ENCODE results near the gene CTBP2. TPM values are rescaled to one million over a fixed set of nuclear protein-coding genes. Genes with fewer than 3 reads are reported as not detected.

The CTBP2 gene
- total and polyA plus RNA-seq, 2 of the 13 experiments (the other 11 are each of a cell fraction or from before 2014, with no cell fraction given): 0.08 TPM; not detected in 1

DNA sequence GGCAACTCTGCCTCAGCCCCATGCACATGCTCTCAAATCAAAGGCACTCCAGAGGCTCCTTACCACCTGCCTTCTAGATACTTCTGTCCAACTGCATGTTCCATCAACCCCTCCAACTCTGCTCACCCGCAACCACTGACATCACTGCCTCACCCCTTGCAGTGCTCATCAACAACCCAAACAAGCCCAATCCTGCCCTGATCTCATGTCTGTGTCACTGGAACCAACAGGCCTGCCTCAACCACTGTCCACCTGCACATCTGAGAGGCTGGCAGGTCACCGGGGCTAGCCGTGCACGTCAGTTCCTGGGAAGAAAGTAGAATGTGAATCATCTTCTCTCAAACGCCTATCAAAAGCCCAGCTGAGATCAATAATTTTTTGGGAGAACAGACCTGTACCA is 33.3 kb downstream of the CTBP2 start:
- intact Hi-C loops (cut with micrococcal nuclease; ENCODE audit: unreplicated experiment): no loop called here
- no peak overlapping the region for H3K4me3 ChIP-seq (replicated peaks in 1 of 3; ENCODE audit: insufficient read depth in 1 of 3, low read depth in 2 of 3, low read length in 3 of 3)
- POLR2A ChIA-PET: no interaction called here
- DNase-seq (ENCODE audit: low spot score): no peak
- H2AFZ ChIP-seq (ENCODE audit: low read length): no peak overlapping the region
- no peaks in the 10 kb centered on the region for H3K9me3 ChIP-seq (ENCODE audit: low read length)
- CTCF ChIA-PET (ENCODE audit: low intra/inter-chr PET ratio, low total read pairs): no interaction called here
- no peak for ATAC-seq
- H3K27ac ChIP-seq (ENCODE audit: extremely low read length, insufficient read depth, low read length): no peak overlapping the region
- no TSS peak for BruUV-seq (replicated peaks)
- FAIRE-seq: no peak
- H3K36me3 ChIP-seq (replicated peaks in 1 of 2; ENCODE audit: control insufficient read depth in 1 of 2, insufficient read depth in 2 of 2, low read length in 2 of 2): no peaks in the 10 kb centered on the region
- no peak overlapping the region for H3K4me2 ChIP-seq (ENCODE audit: low read depth, low read length)
- H3K4me1 ChIP-seq (ENCODE audit: insufficient read depth, low read length): no peaks in the 10 kb centered on the region
- H3K27me3 ChIP-seq (ENCODE audit: control insufficient read depth in 1 of 2, insufficient read depth in 2 of 2, low read length in 2 of 2): peaks cover 3 to 81% of the 10 kb centered on the region in 2 experiments; a peak in 4 of 5 replicates
- in situ Hi-C loops (cut with HindIII; ENCODE audit: extremely low pct_ligation_motif_present, low pct_unique_long_range_greater_than_20kb): no loop called here
- H3K9ac ChIP-seq (ENCODE audit: insufficient read depth, low read depth, low read length): no peak overlapping the region
- no peaks in the 10 kb centered on the region for H4K20me1 ChIP-seq (ENCODE audit: insufficient read depth, low read length)
- H3K79me2 ChIP-seq (ENCODE audit: insufficient read depth, low read length): no peaks in the 10 kb centered on the region
- 7% methylated on average over 5 of the region's 5 CpGs for WGBS (ENCODE audit: low lambda C conversion rate)
- no peak for TF ChIP-seq PPARG (CRISPR knock-in tag; conservative IDR thresholded peaks at IDR 0.05)
- no peak for TF ChIP-seq DMAP1 (CRISPR knock-in tag; IDR thresholded peaks at IDR 0.05)
- no peak for TF ChIP-seq NR2C2 (CRISPR knock-in tag; IDR thresholded peaks at IDR 0.05; ENCODE audit: borderline replicate concordance)
- TF ChIP-seq GABPA (IDR thresholded peaks at IDR 0.05; ENCODE audit: low read depth, low read length): no peak
- no peak for TF ChIP-seq GABPA (CRISPR knock-in tag; IDR thresholded peaks at IDR 0.05; ENCODE audit: low read depth)
- TF ChIP-seq KLF11 (CRISPR knock-in tag; IDR thresholded peaks at IDR 0.05): no peak
- TF ChIP-seq ZNF710 (CRISPR knock-in tag; IDR thresholded peaks at IDR 0.05; ENCODE audit: borderline replicate concordance): no peak
- no peak for TF ChIP-seq MTA1 (CRISPR knock-in tag; IDR thresholded peaks at IDR 0.05; ENCODE audit: borderline replicate concordance)
- TF ChIP-seq SUZ12 (IDR thresholded peaks at IDR 0.05; ENCODE audit: low read depth, low read length): no peak
- TF ChIP-seq, protein P1, sequence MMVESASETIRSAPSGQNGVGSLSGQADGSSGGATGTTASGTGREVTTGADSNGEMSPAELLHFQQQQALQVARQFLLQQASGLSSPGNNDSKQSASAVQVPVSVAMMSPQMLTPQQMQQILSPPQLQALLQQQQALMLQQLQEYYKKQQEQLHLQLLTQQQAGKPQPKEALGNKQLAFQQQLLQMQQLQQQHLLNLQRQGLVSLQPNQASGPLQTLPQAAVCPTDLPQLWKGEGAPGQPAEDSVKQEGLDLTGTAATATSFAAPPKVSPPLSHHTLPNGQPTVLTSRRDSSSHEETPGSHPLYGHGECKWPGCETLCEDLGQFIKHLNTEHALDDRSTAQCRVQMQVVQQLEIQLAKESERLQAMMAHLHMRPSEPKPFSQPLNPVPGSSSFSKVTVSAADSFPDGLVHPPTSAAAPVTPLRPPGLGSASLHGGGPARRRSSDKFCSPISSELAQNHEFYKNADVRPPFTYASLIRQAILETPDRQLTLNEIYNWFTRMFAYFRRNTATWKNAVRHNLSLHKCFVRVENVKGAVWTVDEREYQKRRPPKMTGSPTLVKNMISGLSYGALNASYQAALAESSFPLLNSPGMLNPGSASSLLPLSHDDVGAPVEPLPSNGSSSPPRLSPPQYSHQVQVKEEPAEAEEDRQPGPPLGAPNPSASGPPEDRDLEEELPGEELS (CRISPR knock-in tag; IDR thresholded peaks at IDR 0.05): no peak
- TF ChIP-seq ZFP37 (CRISPR knock-in tag; IDR thresholded peaks at IDR 0.05; ENCODE audit: borderline replicate concordance): no peak
- TF ChIP-seq GABPB1 (CRISPR knock-in tag; IDR thresholded peaks at IDR 0.05): no peak
- TF ChIP-seq ZFYVE20 (CRISPR knock-in tag; IDR thresholded peaks at IDR 0.05; ENCODE audit: borderline replicate concordance, low read depth): no peak
- no peak for TF ChIP-seq ZBTB8A (CRISPR knock-in tag; IDR thresholded peaks at IDR 0.05; ENCODE audit: borderline replicate concordance, low read depth)

Data from HepG2 (cell line).